Activated T-cell treated with anti-CD3 and anti-CD28 coated beads for 1 hour (primary cell): ENCODE results near the gene ARG2.

Experiments
- DNase-seq: peaks from one replicate; pipeline ENCODE4 v3.0.0-alpha.2; 2020; ENCODE audit warnings: low read depth

Gene ARG2

DNA sequence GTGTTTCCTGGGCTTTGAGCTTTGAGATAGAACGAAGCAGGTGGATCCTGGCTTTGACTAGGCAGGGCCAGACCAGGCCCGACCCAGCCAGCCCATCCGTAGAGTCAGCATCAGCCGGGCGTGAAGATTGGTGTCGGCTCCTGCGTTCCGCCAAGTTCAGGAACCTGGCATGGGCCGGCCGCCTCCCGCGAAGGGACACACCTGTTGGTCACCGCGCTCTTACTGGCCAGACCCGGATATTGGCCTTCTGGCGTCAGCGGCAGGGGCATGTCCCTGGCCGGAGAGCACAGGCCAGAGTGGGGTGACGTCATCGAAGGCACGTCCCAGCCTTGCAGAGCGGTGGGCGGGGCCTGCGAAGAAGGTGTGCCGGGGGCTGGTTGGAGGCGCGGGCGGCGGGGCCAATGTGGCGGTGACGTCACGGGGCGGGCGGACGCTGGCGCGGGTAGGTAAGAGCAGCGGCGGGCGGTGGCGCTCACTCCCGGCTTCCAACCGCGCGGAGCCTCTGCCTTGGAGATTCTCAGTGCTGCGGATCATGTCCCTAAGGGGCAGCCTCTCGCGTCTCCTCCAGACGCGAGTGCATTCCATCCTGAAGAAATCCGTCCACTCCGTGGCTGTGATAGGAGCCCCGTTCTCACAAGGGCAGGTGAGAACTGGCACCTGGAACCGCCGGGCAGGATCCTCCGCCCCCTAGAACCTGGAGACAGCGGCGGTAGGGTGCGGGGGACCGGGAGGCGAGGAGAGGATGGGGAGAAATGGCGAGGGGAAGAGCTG, at the start of gene ARG2:
TSS of gene ARG2 (plus strand) at position 475 of the 771 bp plus-strand sequence. CDS start at position 533, 58 bp downstream.
- peak; percentile 95 for DNase-seq

DNA sequence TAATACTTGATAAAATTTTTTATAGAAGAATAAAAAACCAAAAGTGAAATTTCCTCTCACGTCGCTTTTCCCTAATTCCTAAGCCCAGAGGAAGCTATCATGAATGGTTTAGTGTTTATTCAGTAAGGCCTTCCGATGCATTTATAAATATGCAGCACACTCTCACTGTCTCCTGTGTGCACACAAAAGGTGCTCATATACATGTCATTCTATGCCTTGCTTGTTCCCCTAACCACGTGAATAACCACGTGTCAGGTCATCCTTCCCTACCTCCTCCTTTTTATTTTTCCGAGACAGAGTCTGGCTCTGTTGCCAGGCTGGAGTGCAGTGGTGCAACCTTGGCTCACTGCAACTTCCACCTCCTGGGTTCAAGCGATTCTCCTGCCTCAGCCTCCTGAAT, 49.3 kb upstream of the ARG2 start:
- no peak for DNase-seq

DNA sequence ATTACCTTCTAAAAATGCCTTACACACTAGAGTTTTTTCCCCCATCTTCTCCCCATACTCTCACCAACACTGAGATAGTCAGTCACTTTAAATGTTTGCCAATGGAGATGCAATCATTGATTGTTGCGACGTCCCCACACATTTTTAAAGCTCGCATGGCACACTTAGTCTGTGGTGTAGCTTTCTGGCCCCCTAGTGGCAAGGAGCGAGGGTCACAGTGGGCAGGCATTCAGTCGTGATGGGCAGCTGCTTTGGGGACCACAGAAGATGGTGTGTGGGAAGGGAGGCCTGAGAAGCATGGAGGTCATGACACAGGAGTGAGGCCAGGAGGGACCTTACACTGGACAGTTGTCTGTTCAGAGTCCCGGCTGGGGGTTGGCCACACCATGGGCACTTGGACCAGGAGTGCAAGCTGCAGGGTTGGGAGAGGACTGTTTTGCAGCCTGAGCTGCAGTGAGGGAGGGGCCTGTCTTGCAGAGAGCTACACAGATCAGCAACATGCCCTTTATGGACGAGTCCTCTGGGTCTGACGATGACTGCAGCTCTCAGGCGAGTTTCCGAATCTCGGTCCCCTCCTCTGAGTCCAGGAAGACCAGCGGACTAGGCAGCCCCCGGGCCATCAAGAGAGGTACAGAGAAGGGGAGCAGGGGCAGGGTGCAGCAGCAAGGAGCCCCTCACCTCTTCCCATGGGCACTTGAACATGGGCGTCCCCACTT, 48.3 kb upstream of the ARG2 start:
- DNase-seq, result peak; percentile 61

DNA sequence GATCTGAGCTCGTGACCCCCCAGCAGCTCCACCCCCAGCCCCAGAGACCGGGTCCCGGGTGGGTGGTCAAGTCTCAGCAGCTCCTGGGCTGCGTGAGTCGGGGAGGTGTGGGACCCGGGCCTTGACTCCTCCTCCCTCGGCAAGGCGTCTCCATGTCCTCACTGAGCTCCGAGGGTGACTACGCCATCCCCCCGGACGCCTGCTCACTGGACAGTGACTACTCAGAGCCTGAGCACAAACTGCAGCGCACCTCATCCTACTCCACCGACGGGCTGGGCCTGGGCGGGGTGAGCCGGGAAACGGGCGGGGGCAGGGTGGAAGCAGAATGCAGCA, 47.8 kb upstream of the ARG2 start:
- no peak for DNase-seq

DNA sequence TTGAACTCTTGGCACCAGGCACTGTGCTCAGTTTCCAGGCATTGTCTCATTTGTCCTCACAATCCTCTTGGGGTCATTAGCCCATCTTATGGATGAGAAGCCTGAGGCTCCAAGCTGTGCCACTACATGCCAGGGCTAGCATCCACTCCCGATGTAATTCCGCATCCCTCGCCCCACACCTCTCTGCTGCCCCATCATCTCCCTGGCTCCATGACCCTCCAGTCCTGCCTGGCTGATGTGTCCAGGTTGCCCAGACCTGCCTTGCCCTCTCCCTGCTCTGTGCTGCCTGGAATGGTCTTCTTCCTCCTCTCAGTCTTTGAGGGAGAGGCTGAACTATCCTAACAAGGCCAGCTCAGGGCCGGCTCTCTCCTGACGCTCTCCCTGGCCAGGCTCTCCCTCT, 47.1 kb upstream of the ARG2 start:
- DNase-seq, result no peak

DNA sequence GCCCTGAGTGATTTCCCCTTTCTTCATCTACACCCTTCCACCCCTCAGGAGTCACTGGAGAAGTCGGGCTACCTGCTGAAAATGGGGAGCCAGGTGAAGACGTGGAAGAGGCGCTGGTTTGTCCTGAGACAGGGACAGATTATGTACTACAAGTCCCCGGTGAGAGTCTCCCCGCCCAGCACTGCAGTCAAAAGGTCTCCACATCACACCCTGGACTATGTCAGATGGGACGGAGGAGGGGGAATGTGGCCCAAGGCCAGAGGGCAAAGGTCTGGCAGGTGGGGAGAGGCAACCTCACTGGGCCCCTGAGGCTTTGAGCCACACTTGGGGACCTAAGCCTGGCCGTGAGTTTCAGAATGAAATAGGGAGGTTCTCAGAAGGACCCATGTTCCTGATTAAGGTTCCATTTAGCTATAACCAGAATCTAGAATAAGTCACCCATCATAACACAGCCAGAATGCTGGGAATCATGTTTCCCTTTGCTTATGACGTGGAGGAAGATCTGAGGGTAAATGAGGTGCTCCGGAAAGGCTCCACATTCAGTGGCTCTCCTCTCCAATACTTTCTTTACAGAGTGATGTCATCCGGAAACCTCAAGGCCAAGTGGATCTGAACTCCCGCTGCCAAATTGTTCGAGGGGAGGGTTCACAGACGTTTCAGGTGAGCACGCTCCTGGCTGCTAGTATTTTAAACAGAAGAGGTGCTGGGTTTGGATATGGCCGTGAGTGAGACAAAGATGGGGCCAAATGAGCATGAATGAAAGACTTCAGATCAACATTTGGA, 46.3 kb upstream of the ARG2 start:
- no peak for DNase-seq

DNA sequence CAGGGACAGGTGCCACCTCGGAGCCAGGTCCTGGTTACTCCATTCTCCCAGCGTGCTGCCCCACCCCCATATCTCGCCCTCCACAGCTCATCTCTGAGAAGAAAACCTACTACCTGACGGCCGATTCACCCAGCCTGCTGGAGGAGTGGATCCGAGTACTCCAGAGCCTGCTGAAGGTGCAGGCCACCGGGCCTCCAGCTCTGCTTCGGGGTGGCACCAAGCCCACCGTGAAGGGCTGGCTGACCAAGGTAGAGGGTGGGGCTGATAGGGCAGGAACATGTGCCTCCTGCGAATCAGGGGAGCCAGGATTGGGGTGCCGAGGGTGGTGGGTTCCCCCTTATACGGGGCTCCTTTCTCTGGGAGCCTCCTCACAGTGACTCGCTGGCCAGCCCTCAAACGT, 45.6 kb upstream of the ARG2 start:
- DNase-seq, result no peak

DNA sequence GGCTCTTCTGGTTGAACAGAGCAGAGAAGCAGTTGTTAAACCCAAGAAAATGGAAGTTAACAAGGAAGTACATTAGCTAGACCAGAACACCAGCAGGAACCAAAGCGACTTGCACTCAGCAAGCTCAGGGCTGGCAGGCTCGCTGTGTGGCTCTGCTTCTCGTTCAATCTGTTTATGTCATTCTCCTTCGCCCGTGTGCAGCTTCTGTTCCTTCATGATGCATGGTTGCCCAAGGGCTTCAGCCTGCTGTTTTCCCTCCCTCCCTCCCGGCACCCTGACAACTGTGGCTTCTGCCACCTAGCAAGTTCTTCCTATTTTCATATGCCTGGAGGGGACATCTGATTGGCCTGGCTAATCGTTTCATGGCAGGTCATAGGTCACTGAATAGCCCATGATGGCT, 44.9 kb upstream of the ARG2 start:
- no peak for DNase-seq

DNA sequence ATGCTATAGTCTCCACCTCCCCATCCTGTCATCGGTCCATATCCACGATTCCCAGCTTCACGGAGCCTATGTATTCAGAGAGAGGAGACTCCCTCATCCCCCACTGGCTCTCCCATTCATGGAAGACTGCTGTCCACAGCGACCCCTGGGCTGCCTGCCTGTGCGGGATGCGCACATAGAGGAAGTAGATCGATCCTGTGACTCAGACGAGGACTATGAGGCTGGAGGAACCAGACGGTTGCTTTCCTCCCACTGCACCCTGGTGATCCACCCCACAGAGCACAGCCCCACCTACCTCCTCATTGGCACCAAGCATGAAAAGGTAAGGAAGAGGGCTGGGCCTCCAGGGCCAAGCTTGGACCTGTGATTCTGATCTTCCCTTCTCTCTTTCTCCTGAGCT, 44.0 kb upstream of the ARG2 start:
- no peak for DNase-seq

DNA sequence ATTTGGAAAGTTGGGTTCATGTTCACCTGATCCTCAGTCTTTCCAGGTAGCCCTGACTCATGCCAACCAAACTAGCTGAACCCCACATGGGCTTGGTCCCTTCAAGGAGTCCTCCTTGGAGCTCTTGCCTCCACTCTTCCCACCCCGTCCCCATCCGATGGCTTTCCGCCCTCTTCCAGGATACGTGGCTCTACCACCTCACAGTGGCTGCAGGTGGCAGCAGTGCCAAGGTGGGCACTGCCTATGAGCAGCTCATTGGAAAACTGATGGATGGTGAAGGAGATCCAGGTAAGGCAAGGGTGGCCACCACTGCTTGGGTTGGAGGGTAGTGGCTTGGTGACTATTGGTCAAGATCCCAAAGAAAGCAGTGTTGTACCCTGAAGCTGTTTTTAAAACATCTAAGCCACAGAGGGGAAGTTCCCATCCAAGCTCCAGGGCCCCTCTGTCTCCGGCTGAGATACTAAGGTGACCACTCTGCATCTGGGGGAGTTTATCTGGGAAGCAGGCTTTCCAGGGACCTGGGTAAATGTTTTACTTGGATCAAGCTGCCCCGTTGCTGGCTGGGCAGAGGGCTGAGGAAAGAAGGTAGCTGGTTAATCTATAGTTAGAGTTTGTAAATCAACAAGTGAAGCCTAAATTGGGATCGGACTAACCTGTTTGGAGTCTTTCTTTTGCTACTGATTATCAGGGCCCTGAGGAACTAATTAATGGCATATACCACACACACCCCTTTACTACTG, 43.3 kb upstream of the ARG2 start:
- DNase-seq, result no peak

DNA sequence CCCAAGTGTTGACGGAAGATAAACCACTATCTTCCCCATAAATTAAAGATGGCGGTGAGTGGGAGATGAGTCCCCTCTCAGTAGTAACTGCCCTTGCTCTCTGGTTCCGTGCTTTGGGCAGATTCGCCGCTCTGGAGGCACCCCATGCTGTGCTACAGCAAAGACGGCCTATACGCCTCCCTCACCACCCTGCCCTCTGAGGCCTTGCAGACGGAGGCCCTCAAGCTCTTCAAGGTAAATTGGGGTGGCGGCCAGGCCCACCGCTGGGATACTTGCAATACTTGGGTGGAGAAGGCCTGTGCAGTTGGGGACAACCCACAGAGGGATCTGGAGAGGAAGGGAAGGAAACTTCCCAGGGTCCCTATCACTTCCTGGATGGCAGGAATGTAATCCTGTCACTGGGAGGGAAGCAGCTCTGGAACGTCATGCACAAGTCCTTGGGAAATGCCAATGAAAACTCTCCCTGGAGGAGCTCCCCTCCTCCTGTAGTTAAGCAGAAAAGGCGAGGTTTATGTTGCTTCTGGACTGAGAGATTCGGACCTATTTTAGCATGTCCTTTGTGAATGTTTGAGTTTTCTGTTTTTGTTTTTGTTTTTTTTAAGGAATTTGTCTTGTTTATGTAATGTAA, 42.4 kb upstream of the ARG2 start:
- DNase-seq, result no peak

DNA sequence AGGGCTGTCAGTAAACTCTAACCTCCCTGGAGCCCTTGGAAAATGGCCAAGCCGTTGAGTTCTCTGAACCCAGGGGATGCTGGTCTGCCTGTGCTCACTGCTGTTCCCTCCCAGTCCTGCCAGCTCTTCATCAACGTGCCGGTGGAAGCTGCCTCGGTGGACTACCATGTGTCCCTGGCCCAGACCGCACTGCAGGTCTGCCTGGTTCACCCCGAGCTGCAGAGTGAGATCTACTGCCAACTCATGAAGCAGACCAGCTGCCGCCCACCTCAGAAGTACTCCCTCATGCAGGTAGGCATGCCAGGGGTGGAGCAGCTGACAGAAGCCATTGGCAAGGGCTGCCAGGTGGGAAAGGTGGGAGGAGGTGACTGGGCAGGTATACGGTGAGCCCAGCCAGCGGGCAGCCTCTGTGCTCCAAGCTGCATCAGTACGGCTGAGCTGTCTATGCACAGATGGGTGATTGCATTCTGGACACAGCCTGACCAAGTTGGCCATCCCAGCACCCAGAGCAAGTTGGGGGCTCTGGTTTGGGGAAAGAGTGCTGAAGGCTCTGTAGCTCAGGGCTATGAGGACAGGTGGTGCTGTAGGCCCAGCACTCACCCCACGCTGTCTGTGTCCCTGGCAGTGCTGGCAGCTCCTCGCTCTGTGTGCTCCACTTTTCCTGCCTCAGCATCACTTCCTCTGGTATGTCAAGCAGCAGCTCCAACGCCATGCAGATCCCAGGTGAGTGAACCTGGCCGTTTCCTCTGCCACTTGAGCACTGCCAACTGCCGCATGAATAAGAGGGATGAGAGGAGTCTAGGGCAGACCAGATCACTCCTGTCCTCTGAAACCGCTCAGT, 41.6 kb upstream of the ARG2 start:
- no peak for DNase-seq

DNA sequence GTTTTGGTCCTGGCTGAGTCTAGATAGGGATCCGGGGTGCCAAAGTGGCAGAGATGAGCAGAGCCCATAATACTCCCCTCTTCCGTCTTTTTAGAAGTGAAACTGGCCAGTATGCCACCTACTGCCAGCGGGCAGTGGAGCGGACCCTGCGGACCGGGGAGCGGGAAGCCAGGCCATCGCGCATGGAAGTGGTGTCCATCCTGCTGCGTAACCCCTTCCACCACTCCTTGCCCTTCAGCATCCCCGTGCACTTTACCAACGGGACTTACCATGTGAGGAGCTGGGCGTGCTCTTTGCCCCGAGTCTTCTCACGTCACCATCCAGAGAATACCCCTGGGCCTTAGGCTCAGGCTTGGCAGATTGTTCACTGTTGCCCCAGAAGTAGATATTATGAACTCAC, 40.7 kb upstream of the ARG2 start:
- DNase-seq, result no peak

DNA sequence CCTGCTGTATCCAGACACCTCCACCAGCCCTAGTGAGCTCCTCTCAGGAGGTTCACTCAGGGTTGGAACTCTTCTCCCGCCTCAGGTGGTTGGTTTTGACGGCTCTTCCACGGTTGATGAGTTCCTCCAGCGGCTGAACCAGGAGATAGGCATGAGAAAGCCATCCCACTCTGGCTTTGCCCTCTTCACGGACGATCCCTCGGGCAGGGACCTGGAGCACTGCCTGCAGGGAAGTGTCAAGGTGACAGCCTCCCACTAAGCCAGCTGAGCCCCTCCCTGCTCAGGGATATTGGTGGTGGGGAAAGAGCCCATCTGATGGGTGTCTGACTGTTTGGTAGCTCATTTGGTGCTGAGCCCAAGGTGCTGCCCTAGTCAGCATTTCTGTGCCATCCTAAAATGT, 40.1 kb upstream of the ARG2 start:
- no peak for DNase-seq

DNA sequence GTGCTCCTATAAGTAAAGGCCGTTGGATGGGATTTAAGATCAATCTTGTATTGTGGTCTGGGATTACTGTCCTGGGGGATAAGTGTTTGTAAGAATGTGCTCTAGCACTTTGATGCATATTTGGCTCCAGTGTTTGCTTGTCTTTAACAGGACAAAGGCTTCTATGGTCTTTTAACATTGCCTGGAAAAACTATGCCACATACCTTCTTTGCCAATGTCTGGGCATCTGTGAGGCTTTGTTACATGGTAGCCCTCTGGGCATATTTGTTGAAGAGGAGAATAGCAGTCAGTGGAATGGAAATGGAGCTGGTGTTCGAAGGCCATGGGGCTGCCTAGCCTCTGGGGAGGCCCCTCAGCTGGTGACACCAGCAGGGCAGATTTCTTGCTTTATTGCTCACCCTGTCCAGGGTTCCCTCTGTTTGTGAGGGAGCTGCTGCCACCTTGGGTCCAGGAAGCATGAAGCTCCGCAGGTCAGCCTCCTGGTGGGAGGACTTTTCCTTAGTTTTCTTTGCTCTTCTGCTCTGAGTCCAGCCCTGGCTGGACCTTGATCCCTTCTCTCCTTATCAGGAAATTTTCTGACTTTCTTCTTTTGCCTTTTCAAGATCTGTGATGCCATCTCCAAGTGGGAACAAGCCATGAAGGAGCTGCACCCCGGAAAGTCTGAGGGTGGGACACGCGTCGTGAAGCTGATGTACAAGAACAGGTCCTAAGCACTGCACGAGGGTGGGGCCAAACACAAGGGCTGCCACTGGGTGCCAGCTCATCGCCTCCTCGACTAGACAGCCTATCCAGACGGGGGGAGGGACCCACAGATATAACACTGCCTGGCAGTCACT, 39.2 kb upstream of the ARG2 start:
- no peak for DNase-seq

DNA sequence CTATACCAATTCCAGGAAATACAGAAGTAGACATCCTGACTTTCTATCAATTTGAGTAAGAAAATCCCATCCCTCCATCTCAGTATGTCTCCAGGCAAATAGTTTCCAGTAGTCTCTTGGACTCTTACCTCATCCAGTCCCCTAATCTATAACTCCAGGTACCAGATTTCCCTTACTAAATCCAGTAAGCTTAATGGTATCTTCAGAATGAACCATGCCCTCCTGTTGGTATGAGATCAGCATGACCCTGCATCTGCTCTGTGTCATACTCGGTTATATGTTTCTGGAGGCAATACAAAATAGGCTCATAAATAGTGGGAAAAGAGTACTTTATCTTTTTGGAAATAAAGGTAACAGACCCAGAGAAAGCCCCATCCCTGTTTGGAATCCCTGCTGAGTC, 38.1 kb upstream of the ARG2 start:
- DNase-seq, result no peak

DNA sequence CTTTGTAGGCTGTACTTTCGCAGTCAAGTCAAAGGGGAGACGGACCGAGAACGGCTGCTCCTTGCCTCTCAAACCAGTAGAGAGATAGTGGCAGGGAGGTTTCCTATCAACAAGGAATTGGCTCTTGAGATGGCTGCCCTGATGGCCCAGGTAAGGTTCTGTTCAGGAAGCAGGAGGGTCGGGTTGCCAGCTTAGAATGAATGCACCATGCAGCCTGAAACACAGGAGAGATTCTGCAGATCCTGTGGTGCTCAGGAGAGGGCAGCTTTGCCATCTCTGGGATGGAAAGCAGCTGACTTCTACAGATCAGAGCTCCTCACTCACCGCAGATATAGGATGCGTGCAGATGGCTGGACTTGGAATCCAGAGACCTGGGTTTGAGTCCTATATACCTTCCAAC, 37.7 kb upstream of the ARG2 start:
- DNase-seq, result no peak

DNA sequence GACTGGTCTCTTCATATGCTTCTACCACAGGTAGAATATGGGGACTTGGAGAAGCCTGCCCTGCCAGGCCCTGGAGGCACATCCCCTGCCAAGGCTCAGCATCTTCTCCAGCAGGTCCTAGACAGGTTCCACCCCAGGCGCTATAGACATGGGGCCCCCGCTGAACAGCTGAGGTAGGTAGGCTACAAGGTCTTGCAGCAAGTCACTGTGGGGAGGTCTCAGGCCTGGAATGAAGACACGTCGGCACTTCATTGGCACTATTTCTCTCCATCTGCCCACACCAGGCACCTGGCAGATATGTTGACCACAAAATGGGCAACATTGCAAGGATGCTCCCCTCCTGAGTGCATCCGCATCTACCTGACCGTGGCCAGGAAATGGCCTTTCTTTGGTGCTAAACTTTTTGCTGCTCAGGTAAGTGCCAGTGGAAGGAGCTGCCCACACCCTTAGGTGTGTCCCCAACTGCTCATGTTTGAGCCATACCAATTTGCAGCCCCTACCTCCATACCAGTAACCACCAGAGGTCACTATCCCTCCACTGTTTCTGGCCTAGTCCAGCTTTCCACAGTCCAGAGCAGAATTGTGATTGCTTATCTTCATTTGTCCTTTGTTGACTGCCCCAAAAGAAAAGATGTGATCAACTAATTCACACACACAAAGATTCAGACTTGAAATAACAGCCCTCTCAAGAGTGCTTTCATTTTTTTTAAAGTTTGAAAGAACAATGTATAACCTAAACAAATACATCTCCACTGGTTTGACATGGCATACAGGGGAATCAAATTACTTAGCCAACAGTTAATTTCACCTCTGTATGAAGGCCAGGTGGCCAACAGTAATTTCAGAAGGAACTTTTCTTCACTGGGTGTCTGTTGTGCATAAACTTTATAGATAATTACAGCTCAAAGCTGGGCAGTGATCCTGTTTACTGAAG, 35.7 kb upstream of the ARG2 start:
- DNase-seq, result no peak

DNA sequence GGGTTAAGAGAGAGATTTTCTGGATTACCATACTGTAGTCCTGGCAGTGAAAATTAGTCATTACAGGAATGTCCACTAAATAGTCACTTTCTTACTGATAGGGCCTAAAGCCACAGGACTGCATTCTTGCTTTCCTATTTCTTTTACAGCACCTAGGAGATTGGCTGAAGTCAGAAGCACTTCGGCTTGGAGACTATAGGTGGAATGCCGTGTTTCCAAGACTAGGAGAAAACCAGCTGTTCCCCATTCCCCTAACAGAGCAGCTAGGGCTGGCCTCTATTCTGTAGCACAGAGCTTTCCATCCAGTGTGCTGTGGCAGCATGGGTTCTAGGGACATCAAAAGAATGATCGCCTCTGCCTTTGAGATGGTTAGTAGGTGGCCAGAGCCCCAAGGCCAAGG, 34.7 kb upstream of the ARG2 start:
- no peak for DNase-seq
